Keratinocyte (primary cell): ENCODE results near the gene ACAP3. TPM values are rescaled to one million over a fixed set of nuclear protein-coding genes. Genes with fewer than 3 reads are reported as not detected.

Experiments
- DNase-seq: peaks from one replicate; pipeline ENCODE4 v3.0.0-alpha.2; 2011; ENCODE audit warnings: low read depth, missing footprints, low spot score
- FAIRE-seq: peaks from 2 replicates; lab custom pipeline; 2011; peaks lifted over from hg19 to GRCh38; lab: Jason Lieb, UNC
- H2AFZ ChIP-seq: 2 replicates; pipeline ENCODE4 v1.6.0; 2012; ENCODE audit warnings: low read length, control low read depth, inconsistent platforms; ENCODE audit not compliant: control insufficient read depth
- H3K27ac ChIP-seq: 2 replicates; pipeline ENCODE4 v1.5.1; 2011; ENCODE audit warnings: low read length; ENCODE audit not compliant: control insufficient read depth, insufficient read depth
- H3K27me3 ChIP-seq: 3 replicates; pipeline ENCODE4 v1.6.0; 2011; ENCODE audit warnings: low read length; ENCODE audit not compliant: control insufficient read depth, insufficient read depth; ENCODE audit errors: extremely low read depth
- H3K36me3 ChIP-seq, 2 experiments: 2 replicates in 1 of 2; 3 replicates in 1 of 2; pipeline ENCODE4 v1.5.1; 2011; ENCODE audit warnings: low read length in 2 of 2, mild to moderate bottlenecking in 1 of 2; ENCODE audit not compliant: control insufficient read depth in 2 of 2, insufficient read depth in 2 of 2; ENCODE audit errors: extremely low read depth in 1 of 2
- H3K4me1 ChIP-seq: 3 replicates; pipeline ENCODE4 v1.5.1; 2011; ENCODE audit warnings: low read length; ENCODE audit not compliant: control insufficient read depth, insufficient read depth; ENCODE audit errors: extremely low read depth
- H3K4me2 ChIP-seq: 3 replicates; pipeline ENCODE4 v1.6.0; 2011; ENCODE audit warnings: low read depth, low read length; ENCODE audit not compliant: control insufficient read depth, insufficient read depth; ENCODE audit errors: extremely low read depth
- H3K4me3 ChIP-seq, 3 experiments: fragments of 200-600 bp in 1 of 3; sonication (generic) in 1 of 3; 2 replicates in 2 of 3; 3 replicates in 1 of 3; pipeline ENCODE4 v1.5.1; 2011 to 2016; ENCODE audit warnings: low read length in 3 of 3, mild to moderate bottlenecking in 3 of 3, control low read depth in 2 of 3, inconsistent platforms in 1 of 3, low read depth in 1 of 3, mixed read lengths in 1 of 3, mixed run types in 1 of 3, moderate library complexity in 1 of 3; ENCODE audit not compliant: control insufficient read depth in 2 of 3, insufficient read depth in 2 of 3; ENCODE audit errors: extremely low read depth in 1 of 3
- H3K79me2 ChIP-seq: 2 replicates; pipeline ENCODE4 v1.6.0; 2012; ENCODE audit warnings: low read length; ENCODE audit not compliant: control insufficient read depth, insufficient read depth
- H3K9ac ChIP-seq: 3 replicates; pipeline ENCODE4 v1.6.0; 2011; ENCODE audit warnings: low read length; ENCODE audit not compliant: control insufficient read depth, insufficient read depth; ENCODE audit errors: extremely low read depth
- H3K9me1 ChIP-seq: 3 replicates; pipeline ENCODE4 v1.6.0; 2011; ENCODE audit warnings: low read length; ENCODE audit not compliant: control insufficient read depth, insufficient read depth; ENCODE audit errors: extremely low read depth
- H3K9me3 ChIP-seq: 2 replicates; pipeline ENCODE4 v1.5.1; 2012; ENCODE audit warnings: low read depth, low read length; ENCODE audit not compliant: control insufficient read depth
- H4K20me1 ChIP-seq: 3 replicates; pipeline ENCODE4 v1.6.0; 2011; ENCODE audit warnings: low read length; ENCODE audit not compliant: control insufficient read depth, insufficient read depth; ENCODE audit errors: extremely low read depth
- EZH2 ChIP-seq: IDR thresholded peaks from one replicate; pipeline ENCODE4 v1.6.1; 2012; ENCODE audit warnings: inconsistent platforms, mild to moderate bottlenecking, low read length, moderate library complexity
- dilution Hi-C: fragments of 300-500 bp; cut with MboI; formaldehyde crosslinking; loops from one replicate; pipeline ENCODE4 v1.7.0; 2020; ENCODE audit warnings: low sequenced_read_pairs; ENCODE audit not compliant: extremely low pct_ligation_motif_present
- polyA plus RNA-seq, 5 experiments: library from polyadenylated mRNA; depleted of rRNA in 3 of 5; stranded (reverse) in 3 of 5; stranded (forward) in 1 of 5; unstranded in 1 of 5; fragments of >200 nt; gene quantifications; 1 replicate in 1 of 5; 2 replicates in 3 of 5; 3 replicates in 1 of 5; pipeline versions ENCODE4 v1.2.1 to v1.2.3, GENCODE V29; 2011 to 2012; ENCODE audit warnings: missing spikeins in 2 of 5, low read depth in 1 of 5, low replicate concordance in 1 of 5
- TF ChIP-seq, protein P1 (sequence below), 3 experiments: IDR thresholded peaks in 1 of 3; conservative IDR thresholded peaks in 1 of 3; optimal IDR thresholded peaks in 1 of 3; 2 replicates in 2 of 3; 3 replicates in 1 of 3; pipeline versions ENCODE3 to v1.5.1; 2011; ENCODE audit warnings: low read length in 3 of 3, mild to moderate bottlenecking in 3 of 3, moderate library complexity in 2 of 3, control low read depth in 1 of 3, inconsistent platforms in 1 of 3; ENCODE audit not compliant: insufficient read depth in 2 of 3; ENCODE audit errors: extremely low read depth in 1 of 3

Gene ACAP3
- polyA plus RNA-seq, 1 donor (not counting 4 experiments of a cell fraction or from before 2014, with no cell fraction given) = 17.4 TPM

DNA sequence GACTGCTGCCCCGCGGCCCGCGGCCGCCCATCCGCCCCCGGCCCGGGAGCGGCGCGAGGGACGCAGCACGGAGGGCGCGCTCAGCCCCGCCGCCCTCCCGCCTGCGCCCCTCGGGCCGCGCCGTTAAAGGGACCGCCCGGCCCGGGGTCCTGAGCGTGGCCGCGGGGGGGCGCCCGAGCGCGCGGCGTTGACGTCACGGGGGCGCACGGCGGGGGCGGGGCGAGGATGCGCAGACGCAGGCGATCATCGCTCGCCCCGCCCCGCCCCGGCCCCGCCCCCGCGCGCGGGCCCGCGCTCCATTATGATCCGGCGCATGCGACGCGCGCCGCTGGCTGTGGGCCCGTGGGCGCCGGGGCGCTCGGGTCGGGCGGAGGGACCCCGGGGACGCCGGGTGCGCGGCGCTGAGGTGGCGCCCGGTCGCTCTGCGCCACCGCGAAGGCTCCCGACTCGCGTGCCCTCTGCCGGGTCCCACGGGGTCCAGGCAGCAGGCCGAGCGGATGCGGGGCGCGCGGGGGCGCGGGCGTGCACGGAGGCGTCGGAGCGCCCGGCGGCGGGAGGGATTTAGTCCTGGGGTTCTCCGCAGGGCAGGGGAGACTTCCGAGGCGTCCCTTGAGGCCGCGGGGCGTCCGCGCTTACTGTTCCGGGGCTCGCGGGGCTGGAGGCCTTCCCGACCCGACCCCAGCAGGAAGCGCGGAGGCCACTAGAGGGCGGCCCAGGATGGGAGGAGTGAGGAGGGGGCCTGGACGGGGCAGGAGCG, 41.7 kb upstream of the ACAP3 start, which contains the start of gene DVL1:
Gene DVL1 (minus strand): TSS at position 163 of the 757 bp plus-strand sequence. CDS start 353 bp downstream, outside the sequence.
- peaks cover 45% of the 10 kb centered on the region for H3K79me2 ChIP-seq
- H3K27me3 ChIP-seq = peaks cover 3% of the 10 kb centered on the region
- peak within 1 kb of the TSS; percentile 60 for H3K27ac ChIP-seq
- no peak for DNase-seq
- H3K9me3 ChIP-seq = no peaks in the 10 kb centered on the region
- H4K20me1 ChIP-seq = no peaks in the 10 kb centered on the region
- no peak for FAIRE-seq
- peak within 1 kb of the TSS; percentile 94 for H3K4me2 ChIP-seq
- H3K9ac ChIP-seq = peak within 1 kb of the TSS; percentile 83
- no peaks in the 10 kb centered on the region for H3K36me3 ChIP-seq
- H3K4me1 ChIP-seq = peaks cover 37% of the 10 kb centered on the region
- dilution Hi-C loops = no loop called here
- TF ChIP-seq, protein P1, sequence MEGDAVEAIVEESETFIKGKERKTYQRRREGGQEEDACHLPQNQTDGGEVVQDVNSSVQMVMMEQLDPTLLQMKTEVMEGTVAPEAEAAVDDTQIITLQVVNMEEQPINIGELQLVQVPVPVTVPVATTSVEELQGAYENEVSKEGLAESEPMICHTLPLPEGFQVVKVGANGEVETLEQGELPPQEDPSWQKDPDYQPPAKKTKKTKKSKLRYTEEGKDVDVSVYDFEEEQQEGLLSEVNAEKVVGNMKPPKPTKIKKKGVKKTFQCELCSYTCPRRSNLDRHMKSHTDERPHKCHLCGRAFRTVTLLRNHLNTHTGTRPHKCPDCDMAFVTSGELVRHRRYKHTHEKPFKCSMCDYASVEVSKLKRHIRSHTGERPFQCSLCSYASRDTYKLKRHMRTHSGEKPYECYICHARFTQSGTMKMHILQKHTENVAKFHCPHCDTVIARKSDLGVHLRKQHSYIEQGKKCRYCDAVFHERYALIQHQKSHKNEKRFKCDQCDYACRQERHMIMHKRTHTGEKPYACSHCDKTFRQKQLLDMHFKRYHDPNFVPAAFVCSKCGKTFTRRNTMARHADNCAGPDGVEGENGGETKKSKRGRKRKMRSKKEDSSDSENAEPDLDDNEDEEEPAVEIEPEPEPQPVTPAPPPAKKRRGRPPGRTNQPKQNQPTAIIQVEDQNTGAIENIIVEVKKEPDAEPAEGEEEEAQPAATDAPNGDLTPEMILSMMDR (optimal IDR thresholded peaks at IDR 0.05 in 1 of 3, IDR thresholded peaks at IDR 0.05 in 1 of 3, conservative IDR thresholded peaks at IDR 0.05 in 1 of 3; ENCODE audit: extremely low read depth in 1 of 3, insufficient read depth in 2 of 3, low read length in 3 of 3) = peak in 1 of 3 experiments; percentile 58
- TF ChIP-seq EZH2 = no peak
- H3K4me3 ChIP-seq = peak within 1 kb of the TSS; percentile 72 to 95 (median 85)
- H3K9me1 ChIP-seq = no peaks in the 10 kb centered on the region
- H2AFZ ChIP-seq = peak within 1 kb of the TSS; percentile 6

DNA sequence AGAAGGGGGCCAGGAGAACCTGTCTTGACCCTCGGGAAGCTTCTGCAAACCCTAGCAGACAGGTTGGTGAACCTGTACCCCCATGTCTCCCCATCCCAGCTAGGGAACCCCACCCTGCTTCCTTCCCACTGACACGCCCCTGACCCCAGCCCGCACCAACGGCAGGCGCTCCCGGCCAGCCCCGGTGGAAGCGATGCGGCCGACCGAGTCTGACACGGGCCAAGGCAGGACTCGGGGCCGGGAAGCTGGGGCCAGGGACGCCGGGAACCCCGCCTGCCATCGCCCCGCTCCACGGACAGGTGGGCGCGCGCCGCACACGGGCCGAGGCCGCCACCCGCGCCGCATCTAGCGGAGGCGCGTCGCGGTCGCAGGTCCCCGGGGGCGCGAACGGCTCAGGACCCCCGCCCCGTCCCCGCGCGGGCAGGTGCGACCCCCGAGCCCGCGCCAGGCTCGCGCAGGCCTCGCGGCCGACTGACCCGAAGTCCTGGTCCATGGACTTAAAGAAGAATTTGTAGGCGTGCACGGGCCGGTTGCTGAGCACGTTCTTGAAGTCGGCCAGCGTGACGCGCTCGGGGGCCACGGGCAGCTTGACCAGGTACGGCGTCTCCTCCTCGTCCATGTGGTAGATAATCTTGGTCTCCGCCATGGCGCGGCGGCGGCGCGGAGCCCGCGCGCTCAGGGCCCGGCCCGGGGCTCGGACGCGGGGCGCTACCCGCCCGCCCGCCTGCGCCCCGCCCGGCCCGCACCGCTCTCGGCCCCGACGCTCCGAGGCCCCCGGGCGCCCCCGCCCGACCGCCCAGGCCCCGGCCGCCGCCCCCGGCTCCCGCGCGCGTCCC, 40.9 kb upstream of the ACAP3 start:
- Histone ChIP-seq H3K9ac (peak overlapping the region; percentile 83), H3K36me3 (no peaks in the 10 kb centered on the region), H3K4me3 (peak overlapping the region; percentile 72 to 95 (median 85)), H3K79me2 (peaks cover 53% of the 10 kb centered on the region), H3K9me3 (no peaks in the 10 kb centered on the region), H3K4me2 (peak overlapping the region; percentile 94), H3K27me3 (no peaks in the 10 kb centered on the region), H3K4me1 (peaks cover 45% of the 10 kb centered on the region), H3K9me1 (no peaks in the 10 kb centered on the region), H4K20me1 (no peaks in the 10 kb centered on the region), H3K27ac (peak overlapping the region; percentile 60), H2AFZ (no peak overlapping the region)
- FAIRE-seq (no peak), DNase-seq (no peak)
- TF ChIP-seq, protein P1 (optimal IDR thresholded peaks at IDR 0.05 in 1 of 3, IDR thresholded peaks at IDR 0.05 in 1 of 3, conservative IDR thresholded peaks at IDR 0.05 in 1 of 3; ENCODE audit: extremely low read depth in 1 of 3, insufficient read depth in 2 of 3, low read length in 3 of 3) = no peak
- TF ChIP-seq EZH2 = no peak
- dilution Hi-C loops = no loop called here
